Smooth muscle cell (in vitro differentiated cells): ENCODE data around the gene MATN3. TPM values are rescaled to one million over a fixed set of nuclear protein-coding genes. Genes with fewer than 3 reads are reported as not detected.

Experiments
- DNase-seq: peaks from one replicate; lab custom pipeline; 2025; ENCODE audit not compliant: unreplicated experiment; lab: John Stamatoyannopoulos, UW
- H2AFZ ChIP-seq: fragments of 200-600 bp; sonication (generic); 2 replicates; pipeline ENCODE4 v1.6.0; 2016; ENCODE audit warnings: antibody characterized with exemption, low read depth, mild to moderate bottlenecking
- H3F3A ChIP-seq: fragments of 200-600 bp; sonication (generic); 2 replicates; pipeline ENCODE4 v1.6.0; 2017; ENCODE audit warnings: antibody characterized with exemption, low read depth
- H3K27ac ChIP-seq: fragments of 200-600 bp; sonication (generic); 2 replicates; pipeline ENCODE4 v1.5.1; 2016; ENCODE audit warnings: low read depth, mild to moderate bottlenecking
- H3K27me3 ChIP-seq: fragments of 200-600 bp; sonication (generic); 2 replicates; pipeline ENCODE4 v1.6.1; 2016; ENCODE audit warnings: low read depth, mild to moderate bottlenecking
- H3K36me3 ChIP-seq: fragments of 200-600 bp; sonication (generic); 2 replicates; pipeline ENCODE4 v1.5.1; 2016; ENCODE audit warnings: low read depth
- H3K4me1 ChIP-seq: fragments of 200-600 bp; sonication (generic); 2 replicates; pipeline ENCODE4 v1.5.1; 2016; ENCODE audit warnings: low read depth
- H3K4me2 ChIP-seq: fragments of 200-600 bp; sonication (generic); 2 replicates; pipeline ENCODE4 v1.6.0; 2016; ENCODE audit warnings: mild to moderate bottlenecking
- H3K4me3 ChIP-seq: fragments of 200-600 bp; sonication (generic); 2 replicates; pipeline ENCODE4 v1.5.1; 2016; ENCODE audit warnings: mild to moderate bottlenecking
- H3K79me2 ChIP-seq: fragments of 200-600 bp; sonication (generic); 2 replicates; pipeline ENCODE4 v1.6.0; 2016; ENCODE audit warnings: low read depth, mild to moderate bottlenecking
- H3K9ac ChIP-seq: fragments of 200-600 bp; sonication (generic); 2 replicates; pipeline ENCODE4 v1.6.0; 2016; ENCODE audit warnings: low read depth
- H3K9me3 ChIP-seq: fragments of 200-600 bp; sonication (generic); replicated peaks from 2 replicates; pipeline ENCODE4 v1.5.1; 2016; ENCODE audit warnings: low read depth
- H4K20me1 ChIP-seq: fragments of 200-600 bp; sonication (generic); 2 replicates; pipeline ENCODE4 v1.6.0; 2016; ENCODE audit warnings: low read depth
- WGBS: methylation state at CpG from one replicate; pipeline ENCODE4 v1.1.7; 2016; ENCODE audit warnings: low lambda C conversion rate; 5-methylcytosine and 5-hydroxymethylcytosine counted together
- polyA plus RNA-seq: library from polyadenylated mRNA; unstranded; fragments of >200 nt; fragmentation: Nextera tagmentation; extraction: Ambion mirVana; gene quantifications from 2 replicates; pipeline ENCODE4 v1.2.1, GENCODE V29; 2016
- total RNA-seq: library from RNA; depleted of rRNA; stranded (reverse); fragments of >200 nt; gene quantifications from 2 replicates; pipeline ENCODE4 v1.2.3, GENCODE V29; 2014
- TF ChIP-seq, protein P1 (sequence below): fragments of 200-600 bp; sonication (generic); IDR thresholded peaks from 2 replicates; pipeline ENCODE4 v1.5.1; 2017; ENCODE audit warnings: borderline replicate concordance, mild to moderate bottlenecking, antibody characterized with exemption; ENCODE audit not compliant: insufficient read depth, poor library complexity, severe bottlenecking

The MATN3 gene
- total and polyA plus RNA-seq, 2 experiments from 2014 or later, result 5.1 to 12.9 TPM

DNA sequence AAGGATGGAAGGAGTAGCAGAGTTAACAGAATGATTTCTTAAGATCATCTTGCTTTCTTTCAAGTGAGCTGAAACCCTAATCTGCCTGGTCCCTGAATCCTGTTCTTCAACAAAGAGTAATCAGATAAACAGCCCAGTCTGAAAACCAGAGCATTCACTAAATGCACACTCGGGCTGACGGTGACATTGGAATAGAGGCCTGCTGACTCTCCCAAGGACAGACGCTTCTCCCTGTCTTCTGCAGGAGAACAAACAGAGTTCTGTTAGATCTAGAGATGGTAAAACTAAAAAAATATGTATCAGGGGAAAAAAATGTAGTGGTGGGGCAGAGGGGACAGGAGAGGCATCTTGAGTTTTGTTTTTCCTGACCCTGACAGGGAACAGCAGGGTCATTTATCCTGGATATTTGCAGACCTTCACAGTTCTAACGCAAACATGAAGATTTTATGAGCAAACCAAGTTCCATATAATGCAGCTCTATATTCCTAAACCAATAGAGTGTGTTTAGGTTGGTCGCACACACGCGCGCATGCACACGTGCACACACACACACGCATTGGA, 7.3 kb downstream of the MATN3 start:
- H3K27me3 ChIP-seq, result no peaks in the 10 kb centered on the region
- H3K4me1 ChIP-seq, result no peaks in the 10 kb centered on the region
- H3F3A ChIP-seq, result no peaks in the 10 kb centered on the region
- TF ChIP-seq, protein P1, sequence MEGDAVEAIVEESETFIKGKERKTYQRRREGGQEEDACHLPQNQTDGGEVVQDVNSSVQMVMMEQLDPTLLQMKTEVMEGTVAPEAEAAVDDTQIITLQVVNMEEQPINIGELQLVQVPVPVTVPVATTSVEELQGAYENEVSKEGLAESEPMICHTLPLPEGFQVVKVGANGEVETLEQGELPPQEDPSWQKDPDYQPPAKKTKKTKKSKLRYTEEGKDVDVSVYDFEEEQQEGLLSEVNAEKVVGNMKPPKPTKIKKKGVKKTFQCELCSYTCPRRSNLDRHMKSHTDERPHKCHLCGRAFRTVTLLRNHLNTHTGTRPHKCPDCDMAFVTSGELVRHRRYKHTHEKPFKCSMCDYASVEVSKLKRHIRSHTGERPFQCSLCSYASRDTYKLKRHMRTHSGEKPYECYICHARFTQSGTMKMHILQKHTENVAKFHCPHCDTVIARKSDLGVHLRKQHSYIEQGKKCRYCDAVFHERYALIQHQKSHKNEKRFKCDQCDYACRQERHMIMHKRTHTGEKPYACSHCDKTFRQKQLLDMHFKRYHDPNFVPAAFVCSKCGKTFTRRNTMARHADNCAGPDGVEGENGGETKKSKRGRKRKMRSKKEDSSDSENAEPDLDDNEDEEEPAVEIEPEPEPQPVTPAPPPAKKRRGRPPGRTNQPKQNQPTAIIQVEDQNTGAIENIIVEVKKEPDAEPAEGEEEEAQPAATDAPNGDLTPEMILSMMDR, result no peak
- no peak overlapping the region for H3K4me2 ChIP-seq
- no peaks in the 10 kb centered on the region for H3K36me3 ChIP-seq
- no peaks in the 10 kb centered on the region for H4K20me1 ChIP-seq
- H3K27ac ChIP-seq, result no peak overlapping the region
- H3K9ac ChIP-seq, result no peak overlapping the region
- H3K4me3 ChIP-seq, result no peak overlapping the region
- no peak for DNase-seq
- no peaks in the 10 kb centered on the region for H3K9me3 ChIP-seq
- 77% methylated on average over 10 of the region's 10 CpGs for WGBS
- no peaks in the 10 kb centered on the region for H3K79me2 ChIP-seq
- no peak overlapping the region for H2AFZ ChIP-seq

DNA sequence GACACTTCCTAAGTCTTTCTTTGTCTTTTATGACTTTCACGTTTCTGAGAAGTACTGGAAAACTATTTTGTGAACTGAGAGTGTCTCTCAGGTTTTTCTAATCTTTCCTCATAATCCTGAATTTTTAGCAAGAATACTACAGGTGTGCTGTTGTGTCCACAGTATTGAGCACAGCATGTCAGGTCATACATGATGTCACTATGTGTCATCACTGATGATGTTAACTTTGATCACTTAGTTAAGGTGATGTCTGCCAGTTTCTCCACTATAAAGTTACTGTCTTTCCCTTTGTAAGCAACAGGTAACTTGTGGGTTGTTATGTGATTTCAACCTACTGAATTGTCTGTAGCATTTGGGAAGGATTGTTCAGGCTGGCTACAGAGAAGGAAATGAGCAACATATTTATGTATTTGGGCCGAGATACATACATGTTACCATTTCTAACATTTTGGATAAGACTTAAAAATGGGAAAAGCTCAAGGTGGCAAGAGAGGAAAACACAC, 11.1 kb downstream of the MATN3 start:
- H3K4me2 ChIP-seq, result no peak overlapping the region
- 89% methylated on average over 2 of the region's 2 CpGs for WGBS
- H3K9ac ChIP-seq, result no peak overlapping the region
- no peak for DNase-seq
- H3K4me3 ChIP-seq, result no peak overlapping the region
- no peaks in the 10 kb centered on the region for H3F3A ChIP-seq
- TF ChIP-seq, protein P1, result no peak
- no peaks in the 10 kb centered on the region for H3K4me1 ChIP-seq
- H3K79me2 ChIP-seq, result no peaks in the 10 kb centered on the region
- H2AFZ ChIP-seq, result no peak overlapping the region
- H3K27me3 ChIP-seq, result no peaks in the 10 kb centered on the region
- H3K36me3 ChIP-seq, result no peaks in the 10 kb centered on the region
- H3K27ac ChIP-seq, result no peak overlapping the region
- no peaks in the 10 kb centered on the region for H4K20me1 ChIP-seq
- no peaks in the 10 kb centered on the region for H3K9me3 ChIP-seq

DNA sequence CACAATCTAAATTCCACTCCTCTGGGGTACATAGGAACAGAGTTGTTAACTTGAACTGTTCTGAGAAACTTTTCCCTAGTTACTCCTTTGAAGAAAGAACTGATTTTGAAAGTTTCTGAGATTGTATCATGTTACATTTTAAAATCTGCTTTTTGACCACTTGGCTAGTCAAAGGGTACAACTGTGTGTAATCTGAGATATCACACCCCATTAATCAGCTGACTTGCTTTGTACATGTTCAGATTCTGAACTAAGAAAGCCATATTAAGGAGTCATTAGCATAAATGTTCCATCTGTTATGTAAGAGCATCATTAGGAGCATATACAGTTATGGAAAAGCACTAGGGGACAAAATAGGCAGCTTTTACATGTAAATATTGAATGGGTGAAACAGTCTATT, 18.7 kb downstream of the MATN3 start:
- TF ChIP-seq, protein P1, result no peak
- Histone ChIP-seq H3K27me3 (no peaks in the 10 kb centered on the region), H3K36me3 (no peaks in the 10 kb centered on the region), H3K9ac (no peak overlapping the region), H3F3A (no peaks in the 10 kb centered on the region), H3K4me1 (peaks cover 12% of the 10 kb centered on the region), H3K4me2 (no peak overlapping the region), H3K27ac (no peak overlapping the region), H3K79me2 (peaks cover 4% of the 10 kb centered on the region), H4K20me1 (no peaks in the 10 kb centered on the region), H3K4me3 (no peak overlapping the region), H3K9me3 (no peaks in the 10 kb centered on the region), H2AFZ (no peak overlapping the region)
- DNase-seq, result no peak

DNA sequence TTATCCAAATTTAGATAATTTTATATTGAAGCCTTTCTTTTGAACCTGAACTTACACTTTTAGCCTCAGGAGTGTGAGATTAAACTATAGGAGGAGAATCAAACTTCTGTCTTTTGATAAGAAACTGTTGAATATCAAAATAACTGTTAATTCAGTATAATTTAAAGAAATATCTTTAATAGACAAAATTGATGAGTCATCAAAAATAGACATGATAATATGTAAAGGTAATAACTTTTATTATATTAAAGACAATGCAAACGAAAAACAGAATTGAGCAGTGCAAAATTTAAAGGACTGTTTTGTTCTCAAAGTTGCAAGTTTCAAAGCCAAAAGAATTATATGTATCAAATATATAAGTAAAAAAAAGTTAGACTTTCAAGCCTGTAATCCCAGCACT, 20.6 kb downstream of the MATN3 start:
- WGBS, result 91% methylated on average over 1 of the region's 1 CpG
- no peaks in the 10 kb centered on the region for H3F3A ChIP-seq
- DNase-seq, result no peak

More for the DNA sequence above, 20.6 kb downstream of the MATN3 start:
- Histone ChIP-seq H3K9me3 (no peaks in the 10 kb centered on the region), H3K4me1 (peaks cover 22% of the 10 kb centered on the region), H3K4me3 (no peak overlapping the region), H3K27me3 (no peaks in the 10 kb centered on the region), H3K79me2 (peaks cover 14% of the 10 kb centered on the region), H3K4me2 (no peak overlapping the region), H2AFZ (no peak overlapping the region), H3K36me3 (no peaks in the 10 kb centered on the region), H3K9ac (no peak overlapping the region), H3K27ac (no peak overlapping the region), H4K20me1 (no peaks in the 10 kb centered on the region)
- TF ChIP-seq, protein P1, result no peak
